Endometrium (tissue), 2 donors: ENCODE results near the gene HDAC11.
"Not testable (repeated sequence)": the region's sequence is repeated elsewhere in the genome, so short reads cannot be mapped to it uniquely, and the experiment has no call there.

ENCODE experiments used
- FAIRE-seq: peaks from 2 replicates; lab custom pipeline; 2012; peaks lifted over from hg19 to GRCh38; lab: Jason Lieb, UNC
- donor health status: control.
- donor health status: control.

The HDAC11 gene

DNA sequence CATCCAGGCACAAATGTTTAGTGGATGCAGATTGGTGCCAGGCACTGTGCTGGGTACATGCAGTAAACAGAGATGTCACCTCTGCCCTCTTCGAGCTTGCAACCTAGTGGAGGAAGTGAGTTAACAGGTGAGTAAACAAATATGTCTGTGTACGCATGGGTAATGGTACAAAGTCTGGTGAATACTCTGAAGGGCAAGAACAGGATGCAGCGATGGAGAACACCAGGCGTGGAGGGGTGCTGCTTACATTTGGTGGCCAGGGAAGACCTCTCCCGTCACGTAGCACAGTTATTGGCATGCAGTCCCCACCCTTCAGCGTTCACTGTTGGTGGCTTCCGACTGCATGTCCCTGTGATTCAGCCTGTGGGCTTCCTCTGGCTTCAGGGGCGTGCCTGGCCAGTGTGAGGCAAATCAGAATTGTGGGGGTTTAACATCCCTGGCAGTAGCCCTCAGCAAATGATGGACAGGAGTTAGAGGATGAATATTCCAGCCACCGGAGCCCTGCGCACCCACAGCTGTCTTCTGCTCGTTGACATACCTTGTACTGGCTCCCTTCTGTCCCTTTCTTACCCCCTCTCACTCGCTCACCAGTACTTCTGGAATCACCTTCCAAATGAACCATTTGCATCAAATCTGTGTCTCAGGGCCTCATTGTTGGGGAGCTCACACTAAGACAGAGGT lies 9.1 kb upstream of the HDAC11 start:
- FAIRE-seq: no peak

DNA sequence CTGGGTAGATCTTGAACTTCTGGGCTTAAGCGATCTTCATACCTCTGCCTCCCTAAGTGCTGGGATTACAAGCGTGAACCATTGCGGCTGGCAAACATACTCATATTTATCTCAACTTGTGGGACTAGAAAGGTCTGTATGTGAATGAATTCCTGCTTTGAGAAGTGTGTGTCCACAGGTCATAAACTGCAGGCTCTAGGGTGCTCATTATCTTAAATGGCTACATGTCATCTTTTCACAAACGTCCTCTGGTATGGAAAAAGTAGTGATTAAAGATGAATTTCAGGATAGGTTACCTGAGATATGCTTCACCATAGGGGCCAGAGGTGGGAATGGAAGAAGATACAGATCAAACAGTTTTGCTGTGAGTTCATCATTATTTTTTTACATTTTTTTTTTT lies 7.8 kb upstream of the HDAC11 start:
- FAIRE-seq: no peak

GRCh38 chr3:13473020-13473419 lies 7.1 kb upstream of the HDAC11 start:
- FAIRE-seq: no peak

GRCh38 chr3:13474021-13474420 lies 6.1 kb upstream of the HDAC11 start:
- no peak for FAIRE-seq

DNA sequence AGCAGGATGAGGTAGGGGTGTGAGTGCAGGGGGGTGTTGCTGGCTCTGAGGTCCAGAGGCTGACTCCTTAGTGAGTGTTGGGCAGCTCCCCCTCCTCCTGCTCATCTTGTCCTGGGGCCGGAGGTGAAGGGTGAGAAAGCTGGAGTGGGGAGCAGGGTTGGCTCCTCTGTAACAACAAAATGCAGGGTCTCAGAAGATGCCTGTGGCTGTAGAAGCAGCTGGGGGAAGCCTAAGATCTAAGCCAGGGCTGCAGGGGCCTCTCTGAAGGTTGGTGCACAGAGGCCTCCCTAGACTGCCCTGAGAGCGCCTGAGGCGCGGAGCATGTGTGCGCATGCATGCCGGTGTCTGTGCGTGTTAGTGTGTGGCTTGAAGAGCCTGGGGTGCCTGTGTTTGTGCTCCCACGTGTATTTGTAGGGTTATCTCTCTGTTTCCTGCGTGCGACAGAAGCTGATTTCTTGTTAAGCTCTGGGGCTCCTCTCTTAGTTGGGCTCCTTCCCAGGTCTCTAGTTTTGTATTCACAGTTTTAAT lies 5.3 kb upstream of the HDAC11 start:
- no peak for FAIRE-seq

GRCh38 chr3:13475871-13476590 lies 4.1 kb upstream of the HDAC11 start:
- FAIRE-seq: no peak

DNA sequence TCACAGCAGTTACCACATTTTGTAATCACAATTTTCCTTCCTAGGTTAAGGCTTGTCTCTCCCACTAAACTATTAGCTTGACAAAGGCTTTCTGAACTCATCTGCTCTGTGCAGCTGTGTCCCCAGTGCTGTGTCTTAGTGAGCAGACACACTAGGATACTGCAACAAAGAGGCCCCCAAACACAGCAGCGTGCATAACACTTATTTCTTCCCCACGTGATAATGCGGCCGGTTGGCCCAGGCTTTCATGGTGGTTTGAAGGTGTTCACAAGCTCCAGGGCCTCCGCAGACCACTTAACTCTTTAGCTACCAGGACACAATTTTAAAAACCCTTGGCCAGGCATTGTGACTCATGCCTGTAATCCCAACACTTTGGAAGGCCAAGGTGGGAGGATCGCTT lies 2.2 kb upstream of the HDAC11 start:
- no peak for FAIRE-seq

DNA sequence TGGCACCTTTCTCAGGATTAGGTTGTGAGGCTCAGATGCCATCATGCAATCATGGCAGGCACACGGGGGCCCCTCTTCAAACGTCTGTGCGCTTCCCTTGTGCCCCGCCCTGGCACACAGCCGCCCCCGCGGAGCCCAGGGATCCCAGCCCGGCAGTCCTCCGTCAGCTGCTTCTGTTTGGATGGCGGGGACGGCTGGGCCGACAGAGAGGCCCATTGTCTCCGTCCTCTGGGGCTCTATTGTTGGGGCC lies 849 bp upstream of the HDAC11 start:
- FAIRE-seq: no peak

DNA sequence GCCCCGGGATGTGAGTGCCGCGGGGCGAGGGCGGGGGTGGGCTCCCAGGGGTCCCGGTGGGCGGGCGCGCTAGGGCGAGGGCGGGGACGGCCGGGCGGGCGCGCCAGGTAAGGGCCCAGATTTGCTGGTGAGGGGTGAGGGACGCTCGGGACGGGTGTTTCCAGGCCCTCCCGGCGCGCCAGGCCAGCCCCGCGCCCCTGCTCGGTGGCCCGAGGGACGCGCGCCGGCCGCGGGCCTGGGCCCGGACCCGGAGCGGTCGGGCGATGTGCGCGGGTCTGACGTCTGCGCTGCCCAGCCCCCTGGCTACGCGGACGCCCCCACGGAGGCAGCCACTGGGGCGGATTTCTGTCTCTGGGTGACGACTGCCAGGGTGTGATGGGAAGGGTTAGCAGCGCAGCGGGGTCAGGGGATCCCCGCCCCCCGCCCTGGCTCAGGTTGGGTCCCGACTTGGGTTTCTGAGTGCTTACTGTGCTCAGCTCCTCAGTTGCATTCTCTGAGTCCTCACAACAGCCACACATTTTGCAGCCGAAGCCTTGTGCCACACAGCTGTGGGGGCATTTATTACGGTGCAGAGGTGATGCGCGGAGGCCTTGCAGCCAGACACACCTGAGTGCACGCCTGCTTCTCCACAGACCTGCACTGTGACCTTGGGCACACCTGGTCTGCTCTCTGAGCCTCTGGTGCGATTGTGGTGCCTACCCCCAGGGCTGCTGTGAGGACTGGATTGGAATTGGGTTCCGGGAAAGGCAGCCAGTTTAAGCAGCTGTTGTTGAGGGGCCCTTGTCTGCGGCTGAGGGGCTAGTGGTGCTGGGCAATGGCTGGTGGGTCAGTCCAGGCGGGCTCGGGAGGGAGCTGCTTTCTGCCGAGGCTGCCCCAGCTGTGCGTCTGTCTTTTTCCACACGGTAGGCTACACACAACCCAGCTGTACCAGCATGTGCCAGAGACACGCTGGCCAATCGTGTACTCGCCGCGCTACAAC lies 523 bp downstream of the HDAC11 start:
- no peak for FAIRE-seq

DNA sequence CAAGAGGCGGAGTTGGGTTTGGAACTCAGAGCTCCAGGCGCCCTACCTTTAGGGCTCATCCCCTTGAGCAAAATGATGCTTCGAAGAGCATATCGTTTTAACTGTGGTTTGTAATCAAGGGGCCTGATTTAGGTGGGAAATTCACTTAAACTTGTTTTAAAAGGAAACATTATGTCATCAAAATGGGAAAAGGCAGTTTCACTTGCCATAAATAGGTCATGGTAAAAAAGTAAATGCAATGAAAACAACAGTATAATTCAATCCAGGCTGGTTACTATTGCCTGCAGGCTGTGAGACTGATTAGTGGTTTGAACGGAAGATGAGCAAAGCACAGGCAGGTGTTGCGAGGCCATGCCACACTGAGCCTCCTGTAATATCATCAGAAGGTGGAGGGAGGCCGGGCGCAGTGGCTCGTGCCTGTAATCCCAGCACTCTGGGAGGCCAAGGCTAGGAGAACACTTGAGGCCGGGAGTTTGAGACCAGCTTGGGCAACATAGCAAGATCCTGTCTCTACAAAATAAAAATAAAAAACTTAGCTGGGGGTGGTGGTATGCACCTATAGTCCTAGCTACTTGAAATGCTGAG lies 2.1 kb downstream of the HDAC11 start:
- no peak for FAIRE-seq

GRCh38 chr3:13483286-13483685 lies 3.2 kb downstream of the HDAC11 start:
- no peak for FAIRE-seq

DNA sequence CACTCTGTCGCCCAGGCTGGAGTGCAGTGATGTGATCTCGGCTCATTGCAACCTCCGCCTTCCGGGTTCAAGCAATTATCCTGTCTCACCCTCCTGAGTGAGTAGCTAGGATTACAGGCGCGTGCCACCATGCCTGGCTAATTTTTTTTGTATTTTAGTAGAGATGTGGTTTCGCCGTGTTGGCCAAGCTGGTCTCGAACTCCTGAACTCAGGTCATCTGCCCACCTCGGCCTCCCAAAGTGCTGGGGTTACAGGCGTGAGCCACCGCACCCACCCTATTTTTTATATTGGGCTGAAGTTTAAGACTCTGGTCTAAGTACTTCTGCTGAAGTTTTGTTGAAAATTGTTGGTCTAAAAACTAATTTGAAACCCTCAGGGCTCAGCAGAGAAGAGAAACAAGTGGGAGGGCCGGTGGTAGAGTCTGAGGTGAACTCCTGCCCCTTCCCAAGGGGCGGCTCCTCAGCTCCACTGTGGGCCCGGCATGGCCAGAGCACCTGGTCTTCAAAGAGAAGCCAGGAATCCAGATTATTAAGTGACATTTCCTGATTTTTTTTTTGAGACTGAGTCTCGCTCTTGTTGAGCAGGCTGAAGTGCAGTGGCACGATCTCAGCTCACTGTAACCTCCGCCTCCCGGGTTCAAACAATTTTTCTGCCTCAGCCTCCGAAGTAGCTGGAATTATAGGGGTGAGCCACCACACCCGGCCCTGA lies 4.0 kb downstream of the HDAC11 start:
- FAIRE-seq: no peak

DNA sequence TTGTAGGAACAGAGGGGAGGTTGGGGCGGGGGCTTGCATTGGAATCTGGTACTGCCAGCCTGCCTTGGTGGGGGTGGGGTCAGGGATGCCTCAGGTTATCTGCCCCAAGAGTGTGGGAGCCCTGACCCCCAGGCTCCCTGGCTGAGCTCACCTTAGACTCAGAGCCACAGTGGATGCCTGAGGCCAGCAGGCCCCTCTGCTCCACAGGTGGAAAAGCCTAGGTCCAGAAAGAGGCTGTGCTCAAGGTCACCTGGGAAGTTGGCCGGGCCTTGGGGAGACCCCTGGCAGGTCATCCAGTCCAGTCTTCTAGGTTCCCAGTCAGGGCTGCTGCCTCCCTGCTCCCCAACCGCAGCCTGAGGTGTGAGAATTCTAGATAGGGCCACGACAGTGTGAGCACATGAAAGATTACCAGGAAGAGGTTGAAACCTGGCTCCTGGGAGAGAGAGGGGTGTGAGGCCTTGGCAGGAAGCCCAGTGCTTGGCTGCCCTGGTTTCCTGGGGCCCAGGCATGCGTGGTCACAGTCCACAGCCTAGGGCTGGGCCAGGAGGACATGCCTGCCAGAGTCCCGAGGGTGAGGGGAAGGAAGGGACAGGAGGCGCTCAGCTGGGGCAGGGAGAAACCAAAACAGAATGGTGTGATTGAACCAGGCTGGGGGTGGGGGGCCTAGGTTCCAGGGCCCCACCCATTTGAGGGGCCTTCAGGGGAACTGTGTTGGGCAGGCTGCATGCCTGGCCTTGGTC lies 4.9 kb downstream of the HDAC11 start:
- FAIRE-seq: no peak

- not testable (repeated sequence) for FAIRE-seq
Observed at GRCh38 chr3:13485630-13486562, 5.8 kb downstream of the HDAC11 start.

DNA sequence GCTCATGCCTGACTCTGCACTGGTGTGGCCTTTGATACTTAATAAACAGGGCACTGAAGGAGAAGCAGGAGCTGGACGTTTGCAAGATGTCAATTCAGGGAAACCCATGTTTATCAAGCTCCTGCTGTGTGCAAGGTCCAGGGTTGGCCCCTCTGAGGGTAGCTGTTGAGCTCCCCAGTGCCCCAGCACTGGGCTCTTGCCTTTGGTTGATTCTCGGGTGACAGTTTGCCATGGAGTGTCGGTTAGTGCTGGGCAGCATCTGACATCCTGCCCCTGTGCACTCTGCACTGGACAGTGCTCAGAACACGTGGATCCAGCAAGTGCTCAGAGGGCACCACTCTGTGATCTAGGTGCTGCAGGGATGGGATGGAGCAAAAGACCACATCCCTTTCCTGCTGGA lies 7.3 kb downstream of the HDAC11 start:
- FAIRE-seq: no peak

DNA sequence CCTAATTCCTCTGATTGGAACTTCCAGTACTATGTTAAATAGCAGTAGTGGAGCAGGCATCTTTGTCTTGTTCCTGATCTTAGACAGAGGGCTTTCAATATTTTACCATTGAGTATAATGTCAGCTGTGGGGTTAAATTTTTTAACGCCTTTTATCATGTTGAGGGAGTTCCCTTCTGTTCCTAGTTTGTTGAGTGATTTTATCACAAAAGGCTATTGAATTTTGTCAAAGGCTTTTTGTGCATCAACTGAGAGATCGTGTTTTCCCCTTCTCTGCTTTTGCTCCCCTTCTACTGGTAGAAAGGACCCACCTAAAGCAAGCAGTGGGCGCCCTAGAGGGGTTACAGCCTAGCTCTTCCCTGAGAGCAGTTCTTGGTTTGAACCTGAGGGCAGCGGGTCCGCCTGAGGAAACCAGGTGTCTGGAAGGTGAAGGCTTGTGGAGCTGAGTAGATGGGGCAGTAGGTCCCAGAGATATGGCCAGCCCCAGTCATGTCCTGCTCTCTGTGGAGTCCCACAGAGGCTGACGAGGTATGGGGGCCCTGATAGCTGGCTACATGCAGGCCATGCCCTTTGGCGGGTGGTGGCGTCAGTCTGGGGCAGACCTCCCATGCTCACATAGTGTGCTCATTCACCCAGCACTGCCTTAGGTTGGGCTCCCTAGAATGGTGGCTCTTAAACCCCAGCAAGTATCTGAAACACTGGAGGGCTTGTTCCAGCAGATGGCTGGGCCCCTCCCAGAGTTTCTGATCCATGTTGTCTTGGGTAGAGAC lies 11.3 kb downstream of the HDAC11 start:
- FAIRE-seq: no peak

GRCh38 chr3:13492048-13492447 lies 11.9 kb downstream of the HDAC11 start:
- no peak for FAIRE-seq

- FAIRE-seq: no peak
Observed at GRCh38 chr3:13492976-13493866, 13.1 kb downstream of the HDAC11 start.
